HG02938 (cell line): ENCODE data around the gene TRIP13.
A peak's percentile ranks its signal among the peaks of the same experiment; 100 is the strongest.
"Not testable (repeated sequence)": the region's sequence is repeated elsewhere in the genome, so short reads cannot be mapped to it uniquely, and the experiment has no call there.

ENCODE experiments used
- ATAC-seq: cut with Tn5 transposase; IDR thresholded peaks from one replicate; pipeline ENCODE4 v1.9.1; 2021; ENCODE audit warnings: mild to moderate bottlenecking, moderate library complexity; ENCODE audit not compliant: unreplicated experiment

TRIP13 gene

GRCh38 chr5:916441-917293 is 24.0 kb downstream of the TRIP13 start:
- no peak for ATAC-seq

- not testable (repeated sequence) for ATAC-seq
Observed at GRCh38 chr5:918717-919116, 26.0 kb downstream of the TRIP13 start.

DNA sequence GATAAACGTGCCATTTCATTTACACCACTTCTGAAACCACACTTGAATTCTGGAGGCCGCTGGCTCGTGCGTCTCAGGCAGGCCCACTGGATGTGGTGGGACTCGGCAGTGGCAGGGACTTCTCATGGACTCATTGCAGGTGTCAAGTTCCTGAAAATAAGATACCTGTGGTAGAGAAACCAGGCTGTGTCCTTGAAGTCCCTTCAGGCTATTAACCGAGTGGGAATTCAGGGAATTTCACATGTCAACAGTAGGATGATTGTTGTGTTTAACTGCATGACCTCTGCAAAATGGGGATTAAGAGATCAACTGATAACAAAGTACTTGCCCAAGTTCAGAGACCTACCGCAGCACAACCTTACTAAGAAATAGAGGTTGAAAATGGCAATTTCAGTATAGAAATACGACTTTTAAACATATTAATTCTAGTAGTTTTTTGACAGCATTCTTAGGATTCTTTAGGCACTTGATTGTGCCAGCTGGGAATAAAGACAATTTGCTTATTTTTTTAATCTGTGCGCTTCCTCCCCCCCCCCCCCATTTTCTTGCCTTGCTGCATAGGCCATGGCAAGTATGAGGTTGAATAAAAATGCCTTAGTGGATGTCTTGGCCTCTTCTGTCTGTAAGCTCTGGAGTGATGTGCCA is 26.8 kb downstream of the TRIP13 start:
- no peak for ATAC-seq

- no peak for ATAC-seq
Observed at GRCh38 chr5:920321-920720, 27.6 kb downstream of the TRIP13 start.

DNA sequence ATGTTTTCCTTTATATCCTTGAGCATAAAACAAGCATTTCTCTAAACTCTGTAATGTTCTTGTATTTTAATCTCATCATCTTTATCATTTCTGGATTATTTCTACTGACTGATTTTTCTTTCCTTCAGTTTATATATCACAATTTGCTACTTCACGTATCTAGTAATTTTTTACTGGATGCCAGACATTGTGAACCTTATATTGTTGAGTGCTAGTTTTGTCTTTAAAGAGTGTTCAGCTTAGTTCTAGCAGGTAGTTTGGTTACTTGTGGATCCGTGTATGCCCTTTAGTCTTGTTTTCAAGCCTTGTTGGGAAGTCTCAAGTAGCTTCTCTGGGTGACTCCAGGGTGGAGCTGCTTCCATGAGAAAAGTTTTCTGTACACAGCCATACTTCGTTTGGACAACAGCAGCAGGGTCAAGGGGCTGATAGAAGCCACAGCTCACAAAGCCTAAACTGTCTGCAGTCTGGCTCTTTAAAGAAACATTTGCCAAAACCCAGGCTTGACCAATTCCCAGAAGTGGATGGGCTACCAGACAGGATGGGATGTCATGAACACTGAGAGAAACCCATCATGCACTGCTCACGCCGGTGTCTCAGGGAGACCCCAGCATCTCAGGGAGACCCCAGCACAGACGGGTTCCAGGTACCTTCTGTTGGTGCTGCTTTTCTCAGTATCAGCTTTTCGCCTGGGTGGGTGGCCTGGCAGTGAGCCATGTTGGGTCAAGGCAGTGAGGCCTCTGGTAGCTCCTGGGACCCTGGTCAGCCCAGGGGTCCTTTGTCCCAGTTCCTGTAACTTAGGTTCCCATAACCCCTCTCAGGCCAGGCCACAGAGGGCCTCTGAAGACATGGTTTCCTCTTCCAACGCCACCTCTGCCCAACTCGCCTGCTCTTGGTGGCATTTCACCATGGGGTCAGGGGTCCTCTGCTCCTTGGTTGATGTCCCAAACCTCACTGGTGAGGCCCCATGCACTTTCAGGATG is 29.1 kb downstream of the TRIP13 start:
- ATAC-seq = no peak

DNA sequence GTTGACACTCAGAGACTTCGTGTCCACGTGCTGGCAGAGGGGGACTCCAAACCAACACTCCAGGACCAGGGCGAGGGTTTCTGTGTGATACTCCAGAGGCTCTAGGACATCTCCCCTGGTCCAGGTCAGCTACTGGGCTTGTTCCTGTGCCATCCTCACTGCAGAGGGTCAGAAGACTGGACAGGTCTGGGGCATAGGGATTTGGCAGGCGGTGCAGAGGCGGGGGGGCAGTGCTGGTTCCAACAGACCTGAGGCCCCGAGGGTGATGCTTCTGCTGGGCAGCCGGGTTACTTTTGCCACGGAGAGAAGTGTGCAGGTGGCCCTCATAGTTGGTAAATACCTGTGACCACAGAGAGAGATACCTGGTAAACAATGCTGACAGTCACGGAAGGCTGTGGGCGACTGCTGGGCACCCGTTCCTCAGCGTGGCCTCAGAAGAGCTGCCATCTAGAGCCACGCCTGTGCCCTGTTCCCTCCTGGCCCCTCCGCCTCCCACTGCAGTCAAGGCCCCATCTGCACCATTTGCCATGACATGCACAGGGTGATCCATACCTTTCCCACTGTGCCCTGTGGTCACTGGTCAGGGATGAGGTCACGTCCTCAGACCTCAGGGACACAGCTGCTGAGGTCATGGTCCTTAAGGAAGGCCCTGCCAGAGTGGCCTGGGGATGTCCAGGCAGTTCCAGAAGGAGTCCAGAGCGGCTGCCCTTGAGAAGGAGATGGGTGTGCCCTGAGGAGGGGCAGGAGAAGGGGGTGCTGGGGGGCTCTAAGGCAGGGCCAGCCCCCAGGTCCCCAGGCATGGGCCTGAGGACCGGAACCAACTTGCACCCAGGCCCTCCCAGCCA is 30.0 kb downstream of the TRIP13 start:
- no peak for ATAC-seq

- peak; percentile 62 for ATAC-seq
Observed at GRCh38 chr5:923281-923873, 30.7 kb downstream of the TRIP13 start.

DNA sequence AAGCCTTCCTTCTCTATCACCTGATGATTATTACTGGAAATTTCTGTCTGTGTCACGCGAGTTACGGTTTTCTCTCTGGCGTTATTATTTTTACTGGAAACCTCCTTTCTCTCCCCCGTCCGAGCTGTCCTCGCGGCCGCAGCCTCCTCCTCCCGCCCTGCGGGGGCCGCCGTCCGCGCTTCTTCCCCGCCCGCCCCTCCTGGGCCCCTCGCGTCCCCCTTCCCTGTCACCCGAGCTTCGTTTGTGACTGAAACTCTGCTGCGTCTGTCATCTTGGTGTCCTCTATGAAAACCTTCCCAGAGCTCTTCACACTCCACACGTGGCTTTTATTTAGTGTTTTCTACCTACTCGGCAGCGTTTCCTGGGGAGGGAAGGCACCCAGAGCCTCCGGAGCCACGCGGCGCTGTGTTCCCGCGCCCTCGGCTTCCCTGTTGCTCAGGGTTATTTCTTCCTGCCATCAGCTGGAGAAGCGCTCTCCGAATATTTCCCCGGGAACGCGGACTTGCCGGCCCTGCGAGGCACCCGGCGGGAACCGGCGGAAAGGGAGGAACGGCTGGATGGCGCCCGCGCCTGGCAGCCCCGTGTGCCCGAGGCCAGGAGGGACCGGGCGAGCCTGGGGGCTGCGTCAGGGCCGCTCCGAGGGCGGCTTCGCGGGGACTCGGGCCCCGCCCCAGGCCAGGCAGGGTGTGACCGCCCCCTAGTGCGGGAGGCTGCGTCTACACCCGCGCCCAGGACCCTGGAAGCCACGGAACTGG is 33.9 kb downstream of the TRIP13 start:
- no peak for ATAC-seq

DNA sequence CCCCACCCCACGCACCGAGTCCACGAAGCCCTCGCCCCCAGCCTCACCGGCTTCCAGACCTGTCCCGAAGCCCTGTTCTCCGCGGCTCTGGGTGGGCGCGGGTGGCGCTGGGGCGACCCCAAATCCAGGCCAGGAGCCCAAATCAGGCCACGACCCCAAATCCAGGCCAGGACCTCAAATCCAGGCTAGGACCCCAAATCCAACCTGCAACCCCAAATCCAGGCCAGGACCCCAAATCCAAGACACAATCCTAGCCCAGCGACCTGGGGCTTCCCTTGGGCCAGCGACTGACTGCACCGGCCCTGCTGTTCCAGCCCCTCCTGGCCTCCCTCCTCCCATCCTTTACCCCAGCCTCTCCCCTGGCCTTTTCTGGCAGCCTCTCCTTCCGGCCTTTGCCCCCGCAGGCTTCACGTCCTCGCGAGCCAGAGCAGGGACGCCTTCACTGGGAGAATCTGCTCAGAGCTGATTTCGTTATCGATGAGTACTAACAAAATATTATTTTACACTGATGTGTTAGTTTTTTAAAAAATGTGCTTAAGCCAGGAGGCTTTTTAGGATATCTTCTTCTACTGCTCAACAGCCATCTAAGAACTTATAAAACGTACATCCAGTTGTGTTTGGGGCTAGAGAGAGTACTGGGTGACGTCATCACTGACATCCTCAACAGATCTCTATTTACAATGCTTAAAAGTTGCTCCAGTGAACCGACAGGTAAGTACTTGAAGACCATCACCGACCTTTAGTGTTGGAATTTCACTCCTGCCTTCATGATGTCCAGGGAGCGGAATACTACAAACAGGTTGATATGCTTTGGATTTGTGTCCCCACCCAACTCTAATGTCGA is 34.7 kb downstream of the TRIP13 start:
- ATAC-seq = no peak

- not testable (repeated sequence) for ATAC-seq
Observed at GRCh38 chr5:929182-929581, 36.5 kb downstream of the TRIP13 start.

- ATAC-seq = no peak
Observed at GRCh38 chr5:929596-929995, 36.9 kb downstream of the TRIP13 start.

- ATAC-seq = no peak
Observed at GRCh38 chr5:930866-931265, 38.2 kb downstream of the TRIP13 start.

DNA sequence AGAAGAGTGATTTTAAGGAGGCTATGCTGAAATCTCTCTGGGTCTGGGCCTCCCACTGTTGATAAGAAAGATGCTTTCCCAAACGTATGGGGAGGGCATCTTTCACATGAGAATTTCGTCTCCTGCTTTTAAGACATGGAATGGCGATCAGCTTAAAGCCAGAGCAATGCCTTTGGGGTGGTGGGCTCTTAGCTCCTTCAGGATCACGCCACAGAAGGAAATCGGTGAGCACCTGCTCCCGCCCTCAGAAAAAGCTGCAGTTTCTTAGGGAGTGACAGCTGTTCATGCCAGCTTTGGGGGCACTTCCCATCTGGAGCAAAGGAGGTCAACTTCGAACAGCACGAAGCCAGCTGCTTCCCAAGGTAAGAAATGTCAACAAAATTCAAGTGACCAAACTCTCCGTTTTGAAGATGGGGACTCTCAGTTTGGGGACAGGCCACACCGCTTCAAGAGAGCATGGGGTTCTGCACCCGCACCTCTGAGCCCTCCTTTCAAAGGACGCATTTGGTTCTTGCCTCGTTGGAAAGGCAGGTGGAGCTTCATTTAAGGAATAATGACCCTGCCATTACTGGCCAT is 39.0 kb downstream of the TRIP13 start:
- no peak for ATAC-seq

GRCh38 chr5:932151-932627 is 39.5 kb downstream of the TRIP13 start:
- ATAC-seq = no peak

DNA sequence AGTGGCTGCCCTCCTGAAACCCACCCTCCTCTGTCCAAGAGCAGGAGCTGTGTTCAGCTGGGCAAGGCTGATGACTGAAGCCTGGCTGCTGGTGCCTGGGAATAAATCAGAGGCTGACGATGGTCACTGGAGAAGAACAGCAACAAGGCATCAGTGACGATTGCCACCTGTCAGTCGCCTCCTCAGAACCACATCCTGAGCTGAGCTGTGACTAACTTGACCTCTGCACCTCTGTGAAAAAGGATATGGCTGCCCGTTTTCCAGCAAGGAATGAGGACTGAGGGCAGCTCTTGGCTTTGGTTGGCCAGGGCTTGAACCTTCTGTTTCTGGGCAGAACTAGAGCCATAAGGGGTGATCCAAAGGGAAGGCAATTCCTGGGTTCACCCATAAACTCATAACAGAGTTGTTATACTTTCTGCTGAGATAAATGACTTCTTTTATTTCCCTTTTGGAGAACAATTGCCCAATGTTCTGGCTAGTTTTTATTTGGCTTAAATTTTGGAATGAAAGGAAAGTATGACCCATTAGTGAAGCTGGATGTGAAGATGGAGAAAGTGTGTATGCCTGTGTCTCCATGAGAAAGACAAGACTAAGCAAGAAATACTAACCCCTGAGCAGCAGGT is 40.1 kb downstream of the TRIP13 start:
- ATAC-seq = no peak

DNA sequence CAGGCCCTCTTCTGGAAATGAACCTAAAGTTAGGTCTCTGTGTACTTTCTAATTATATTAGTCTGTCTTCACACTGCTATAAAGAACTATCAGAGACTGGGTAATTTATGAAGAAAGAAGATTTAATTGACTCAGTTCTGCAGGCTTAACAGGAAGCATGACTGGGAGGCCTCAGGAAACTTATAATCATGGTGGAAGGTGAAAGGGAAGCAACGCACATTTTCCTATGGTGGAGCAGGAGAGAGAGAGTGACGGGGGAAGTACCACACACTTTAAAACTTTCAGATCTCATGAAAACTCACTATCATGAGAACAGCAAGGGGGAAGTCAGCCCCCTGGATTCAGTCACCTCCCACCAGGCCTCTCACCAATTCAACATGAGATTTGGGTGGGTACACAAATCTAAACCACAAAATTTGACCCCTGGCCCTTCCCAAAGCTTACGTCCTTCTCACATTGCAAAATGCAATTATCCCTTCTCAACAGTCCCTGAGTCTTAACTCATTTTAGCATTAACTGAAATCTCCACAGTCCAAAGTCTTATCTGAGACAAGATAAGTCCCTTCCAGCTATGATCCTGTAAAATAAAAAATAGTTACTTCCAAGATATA is 40.7 kb downstream of the TRIP13 start:
- ATAC-seq = no peak

GRCh38 chr5:933951-934350 is 41.3 kb downstream of the TRIP13 start:
- not testable (repeated sequence) for ATAC-seq
